Tibial artery (tissue), 4 donors: ENCODE data around the gene KCNMA1.
A peak's percentile ranks its signal among the peaks of the same experiment; 100 is the strongest.

Experiments used
- DNase-seq, 2 donors: peaks; one replicate each; pipeline ENCODE4 v3.0.0-alpha.2; 2019
- H3K27ac ChIP-seq, 2 donors: fragments of 200-600 bp; sonication (generic) in 1 of 2; 1 replicate in 1 of 2; 2 replicates in 1 of 2; pipeline ENCODE4 v1.5.1; 2018 to 2019; ENCODE audit warnings: mild to moderate bottlenecking in 1 of 2
- H3K27me3 ChIP-seq, 2 donors: fragments of 200-600 bp; sonication (generic) in 1 of 2; one replicate each; pipeline versions ENCODE4 v1.5.1 to v1.6.0; 2016 to 2019
- H3K36me3 ChIP-seq, 3 donors: fragments of 200-600 bp; sonication (generic) in 2 of 3; one replicate each; pipeline ENCODE4 v1.5.1; 2016 to 2019; ENCODE audit warnings: mild to moderate bottlenecking in 2 of 3
- H3K4me1 ChIP-seq, 4 donors: fragments of 200-600 bp; sonication (generic) in 2 of 4; 1 replicate in 3 of 4; 2 replicates in 1 of 4; pipeline ENCODE4 v1.5.1; 2016 to 2019
- H3K4me3 ChIP-seq, 2 donors: fragments of 200-600 bp; sonication (generic) in 1 of 2; 1 replicate in 1 of 2; 2 replicates in 1 of 2; pipeline ENCODE4 v1.5.1; 2018 to 2019; ENCODE audit warnings: mild to moderate bottlenecking in 2 of 2
- H3K9me3 ChIP-seq, 3 donors: fragments of 200-600 bp; sonication (generic) in 1 of 3; one replicate each; pipeline ENCODE4 v1.5.1; 2016 to 2019
- CTCF ChIP-seq, 2 experiments: fragments of 200-600 bp in 1 of 2; fragments of 450-650 bp in 1 of 2; IDR thresholded peaks; one replicate each; pipeline ENCODE4 v1.5.1; 2017 to 2019; ENCODE audit warnings: antibody characterized with exemption in 2 of 2, mild to moderate bottlenecking in 1 of 2, moderate library complexity in 1 of 2
- intact Hi-C: fragments of 100-400 bp; cut with DNase I; formaldehyde crosslinking; loops from one replicate; pipeline ENCODE4 v1.15.0; 2023; ENCODE audit warnings: low total_unique reads

The KCNMA1 gene

DNA sequence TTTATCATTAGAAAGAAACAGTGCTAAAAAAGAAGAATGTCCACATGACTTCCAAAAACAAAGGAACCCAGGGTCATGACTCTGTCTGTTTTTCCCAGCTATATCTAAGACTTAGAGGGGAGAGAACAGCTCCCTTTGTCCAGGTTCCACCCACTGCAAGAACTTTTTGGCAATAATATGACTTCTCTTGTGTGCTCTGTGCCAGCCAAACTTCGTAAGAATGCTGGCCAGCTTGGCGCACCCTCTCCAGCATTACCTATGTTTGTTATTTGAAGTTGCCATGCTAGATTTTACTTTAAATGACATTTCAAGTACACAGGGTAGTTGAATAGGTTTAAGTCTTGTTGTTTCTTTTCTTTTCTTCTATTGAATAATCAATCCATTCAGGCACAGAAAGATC is 371.4 kb downstream of the KCNMA1 start:
- intact Hi-C loops: no loop called here
- H3K4me1 ChIP-seq: peaks cover 0 to 52% (median 32%) of the 10 kb centered on the region in 4 donors
- H3K27ac ChIP-seq: peak overlapping the region; percentile 45 to 59
- H3K36me3 ChIP-seq: no peaks in the 10 kb centered on the region
- no peak for DNase-seq
- TF ChIP-seq CTCF (IDR thresholded peaks at IDR 0.05): no peak
- H3K27me3 ChIP-seq: no peaks in the 10 kb centered on the region
- H3K4me3 ChIP-seq: no peak overlapping the region
- H3K9me3 ChIP-seq: no peaks in the 10 kb centered on the region

DNA sequence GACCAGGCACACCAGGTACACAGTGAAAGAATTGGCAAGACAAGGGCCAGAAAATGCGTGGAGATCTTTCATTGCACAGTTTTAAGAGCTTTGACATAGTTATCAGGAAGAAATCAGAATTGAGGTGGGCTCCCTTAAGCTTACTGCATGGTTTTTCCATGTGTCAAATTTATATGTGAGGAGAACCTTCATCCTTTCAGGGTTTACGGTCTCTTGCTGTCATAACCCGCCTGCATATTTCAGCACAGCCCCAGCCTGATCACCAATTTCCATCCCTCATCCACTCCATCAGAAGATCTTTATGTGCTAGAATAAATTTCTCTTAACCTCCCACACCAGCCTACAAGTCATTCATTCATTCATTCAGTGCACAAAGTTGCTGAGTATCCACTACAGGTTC is 373.1 kb downstream of the KCNMA1 start:
- no peak for TF ChIP-seq CTCF (IDR thresholded peaks at IDR 0.05)
- no peak for DNase-seq

DNA sequence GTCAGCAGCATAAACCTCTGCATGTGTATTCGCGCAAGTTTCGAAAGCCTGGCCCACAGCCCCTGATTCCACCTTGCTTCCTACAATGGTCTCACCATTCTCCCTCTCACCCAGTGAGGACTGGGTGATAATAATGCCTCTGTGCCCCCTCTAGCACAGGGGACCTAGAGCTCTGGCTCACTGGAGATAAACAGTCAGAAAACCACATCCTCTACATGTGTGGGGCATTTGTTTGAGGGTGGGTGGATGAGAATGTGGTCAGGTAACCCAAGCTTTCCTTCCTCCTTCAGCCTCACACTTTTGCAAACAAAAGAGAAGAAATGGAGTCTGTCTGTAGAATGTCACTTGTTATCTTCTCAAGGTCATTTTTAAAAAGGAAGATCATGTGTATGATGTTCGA is 373.5 kb downstream of the KCNMA1 start:
- no peak for TF ChIP-seq CTCF (IDR thresholded peaks at IDR 0.05)
- no peaks in the 10 kb centered on the region for H3K9me3 ChIP-seq
- no peak overlapping the region for H3K27ac ChIP-seq
- H3K27me3 ChIP-seq: no peaks in the 10 kb centered on the region
- intact Hi-C loops: no loop called here
- DNase-seq: no peak
- H3K4me1 ChIP-seq: peaks cover 0 to 50% (median 32%) of the 10 kb centered on the region in 4 donors
- H3K4me3 ChIP-seq: no peak overlapping the region
- H3K36me3 ChIP-seq: no peaks in the 10 kb centered on the region

More for the DNA sequence above, 373.1 kb downstream of the KCNMA1 start:
- intact Hi-C loops: no loop called here
- Histone ChIP-seq H3K36me3 (no peaks in the 10 kb centered on the region), H3K9me3 (no peaks in the 10 kb centered on the region), H3K27ac (no peak overlapping the region), H3K4me1 (peaks cover 0 to 52% (median 32%) of the 10 kb centered on the region in 4 donors), H3K27me3 (no peaks in the 10 kb centered on the region), H3K4me3 (no peak overlapping the region)

DNA sequence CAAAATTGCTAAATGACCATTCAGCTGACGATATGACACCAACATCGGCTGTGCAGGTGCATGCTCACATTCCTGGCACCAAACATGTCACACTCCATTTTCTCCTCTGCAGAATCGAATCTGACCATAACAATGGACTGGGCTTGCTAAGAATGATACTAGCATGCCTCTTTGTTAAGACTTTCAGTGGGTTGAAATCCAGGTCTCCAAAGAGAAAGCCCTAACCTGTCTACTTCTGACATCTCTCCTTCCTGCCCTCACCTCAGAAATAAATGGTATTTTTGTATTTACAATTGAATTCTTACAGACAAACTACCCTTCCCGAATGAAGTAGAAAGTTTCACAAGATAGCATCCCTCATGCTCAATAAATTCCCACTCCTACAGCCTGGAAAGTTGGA is 373.9 kb downstream of the KCNMA1 start:
- no peaks in the 10 kb centered on the region for H3K36me3 ChIP-seq
- no peak for TF ChIP-seq CTCF (IDR thresholded peaks at IDR 0.05)
- H3K27me3 ChIP-seq: no peaks in the 10 kb centered on the region
- H3K27ac ChIP-seq: no peak overlapping the region
- DNase-seq: no peak
- H3K4me1 ChIP-seq: peaks cover 0 to 46% (median 30%) of the 10 kb centered on the region in 4 donors
- intact Hi-C loops: no loop called here
- H3K9me3 ChIP-seq: no peaks in the 10 kb centered on the region
- H3K4me3 ChIP-seq: no peak overlapping the region

DNA sequence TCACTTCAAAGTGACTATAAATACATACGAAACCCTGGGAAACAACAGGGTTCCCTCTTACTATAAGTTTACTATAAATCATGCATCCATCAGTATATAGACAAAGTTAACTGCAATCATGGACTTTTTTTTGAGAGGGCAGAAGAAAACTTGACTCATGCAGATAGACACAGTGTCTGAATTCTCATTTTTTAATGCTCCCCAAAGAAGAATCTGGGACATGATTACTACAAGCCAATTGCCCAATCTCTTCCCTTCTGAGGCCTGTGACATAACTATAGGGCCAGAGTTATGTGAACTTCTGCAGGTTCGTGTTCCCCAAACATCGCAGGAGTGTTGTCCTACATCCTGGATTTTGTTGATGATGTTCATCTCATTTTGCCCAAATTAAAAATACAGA is 376.5 kb downstream of the KCNMA1 start:
- Histone ChIP-seq H3K36me3 (no peaks in the 10 kb centered on the region), H3K9me3 (no peaks in the 10 kb centered on the region), H3K4me3 (no peak overlapping the region), H3K4me1 (peaks cover 0 to 20% (median 11%) of the 10 kb centered on the region in 4 donors), H3K27me3 (no peaks in the 10 kb centered on the region), H3K27ac (no peak overlapping the region)
- TF ChIP-seq CTCF (IDR thresholded peaks at IDR 0.05): no peak
- no peak for DNase-seq
- intact Hi-C loops: no loop called here
